HepG2 (cell line): ENCODE data around the gene PPP1R9B. TPM values are rescaled to one million over a fixed set of nuclear protein-coding genes. Genes with fewer than 3 reads are reported as not detected.

Source experiments
- ATAC-seq: fragments of 200-7000 bp; cut with Tn5 transposase; 3 replicates; pipeline ENCODE4 v1.9.1; 2020; ENCODE audit warnings: mild to moderate bottlenecking, moderate library complexity
- BruUV-seq: library from RNA; stranded (reverse); fragments of 400-500 nt; replicated peaks from 2 replicates; lab custom pipeline; 2021; lab: Mats Ljungman, UMichigan
- CTCF ChIA-PET: fragments of 300-600 bp; formaldehyde crosslinking; extraction: SDS; loops from one replicate; lab custom pipeline; 2021; ENCODE audit warnings: low total read pairs, inconsistent platforms, low intra/inter-chr PET ratio; lab: Yijun Ruan, JAX
- POLR2A ChIA-PET: fragments of 350-600 bp; sonication (Branson Sonifier 250); formaldehyde crosslinking; loops from one replicate; lab custom pipeline; 2020; ENCODE audit warnings: antibody characterized with exemption, inconsistent platforms; lab: Yijun Ruan, JAX
- DNase-seq: peaks from one replicate; pipeline ENCODE4 v3.0.0-alpha.2; 2015; ENCODE audit warnings: low spot score
- FAIRE-seq: peaks from 3 replicates; lab custom pipeline; 2011; peaks lifted over from hg19 to GRCh38; lab: Jason Lieb, UNC
- H2AFZ ChIP-seq: one replicate; pipeline ENCODE4 v1.6.1; 2011; ENCODE audit warnings: low read length, inconsistent platforms
- H3K27ac ChIP-seq: fragments of 300-600 bp; 3 replicates; pipeline ENCODE4 v1.8.0; 2011; ENCODE audit warnings: mixed run types, mild to moderate bottlenecking, mixed read lengths, low read length, inconsistent platforms; ENCODE audit not compliant: insufficient read depth; ENCODE audit errors: extremely low read length
- H3K27me3 ChIP-seq, 2 experiments: fragments of 200-600 bp in 1 of 2; 2 replicates in 1 of 2; 3 replicates in 1 of 2; pipeline versions ENCODE4 v1.6.0 to v1.8.0; 2011; ENCODE audit warnings: low read length in 2 of 2, mild to moderate bottlenecking in 2 of 2, moderate library complexity in 2 of 2, inconsistent platforms in 1 of 2; ENCODE audit not compliant: insufficient read depth in 2 of 2, control insufficient read depth in 1 of 2
- H3K36me3 ChIP-seq, 2 experiments: fragments of 200-600 bp in 1 of 2; replicated peaks in 1 of 2; 2 replicates in 1 of 2; 3 replicates in 1 of 2; pipeline versions ENCODE4 v1.5.1 to v1.8.0; 2011; ENCODE audit warnings: low read length in 2 of 2, inconsistent platforms in 1 of 2; ENCODE audit not compliant: insufficient read depth in 2 of 2, control insufficient read depth in 1 of 2
- H3K4me1 ChIP-seq: 2 replicates; pipeline ENCODE4 v1.5.1; 2012; ENCODE audit warnings: low read length, inconsistent platforms; ENCODE audit not compliant: insufficient read depth
- H3K4me2 ChIP-seq: 2 replicates; pipeline ENCODE4 v1.6.0; 2011; ENCODE audit warnings: low read depth, low read length, inconsistent platforms
- H3K4me3 ChIP-seq, 3 experiments: fragments of 200-600 bp in 1 of 3; sonication (generic), shearing (Covaris generic) in 1 of 3; replicated peaks in 1 of 3; 2 replicates each; pipeline ENCODE4 v1.5.1; 2011 to 2016; ENCODE audit warnings: low read length in 3 of 3, inconsistent platforms in 2 of 3, low read depth in 2 of 3, mild to moderate bottlenecking in 2 of 3, control low read depth in 1 of 3, mixed read lengths in 1 of 3; ENCODE audit not compliant: insufficient read depth in 1 of 3
- H3K79me2 ChIP-seq: one replicate; pipeline ENCODE4 v1.6.1; 2011; ENCODE audit warnings: low read length, inconsistent platforms; ENCODE audit not compliant: insufficient read depth
- H3K9ac ChIP-seq: 2 replicates; pipeline ENCODE4 v1.6.0; 2011; ENCODE audit warnings: mild to moderate bottlenecking, low read depth, low read length, inconsistent platforms; ENCODE audit not compliant: insufficient read depth
- H3K9me3 ChIP-seq: 2 replicates; pipeline ENCODE4 v1.5.1; 2012; ENCODE audit warnings: mild to moderate bottlenecking, low read length
- H4K20me1 ChIP-seq: 2 replicates; pipeline ENCODE4 v1.6.0; 2011; ENCODE audit warnings: inconsistent platforms, mild to moderate bottlenecking, low read length, moderate library complexity; ENCODE audit not compliant: insufficient read depth
- TCF7L2 ChIP-seq: IDR thresholded peaks from 2 replicates; pipeline ENCODE4 v1.6.1; 2011; ENCODE audit warnings: mild to moderate bottlenecking, low read depth, low read length, moderate library complexity
- ZNF205 ChIP-seq: IDR thresholded peaks from 2 replicates; pipeline ENCODE4 v1.6.1; 2018; ENCODE audit warnings: missing biosample characterization, missing genetic modification reagents
- ZNF230 ChIP-seq: sonication (generic); formaldehyde crosslinking; IDR thresholded peaks from 2 replicates; pipeline ENCODE4 v1.4.0; 2020; ENCODE audit warnings: mild to moderate bottlenecking, missing genetic modification reagents
- ZNF335 ChIP-seq: sonication (generic); formaldehyde crosslinking; IDR thresholded peaks from 2 replicates; pipeline ENCODE4 v1.4.0; 2020; ENCODE audit warnings: missing genetic modification reagents
- ZNF768 ChIP-seq: sonication (generic); formaldehyde crosslinking; IDR thresholded peaks from 2 replicates; pipeline ENCODE4 v1.4.0; 2020; ENCODE audit warnings: missing genetic modification reagents
- WGBS: methylation state at CpG from one replicate; pipeline ENCODE4 v1.1.6; 2017; ENCODE audit warnings: low lambda C conversion rate; 5-methylcytosine and 5-hydroxymethylcytosine counted together
- in situ Hi-C: cut with HindIII; loops from 2 replicates; pipeline ENCODE4 v1.10.0; 2017; ENCODE audit warnings: low pct_unique_long_range_greater_than_20kb; ENCODE audit not compliant: extremely low pct_ligation_motif_present
- intact Hi-C: fragments of 100-400 bp; cut with micrococcal nuclease; formaldehyde crosslinking; loops from one replicate; pipeline ENCODE4 v1.10.0; 2022; ENCODE audit not compliant: unreplicated experiment
- polyA plus RNA-seq, 8 experiments: library from polyadenylated mRNA; depleted of rRNA in 3 of 8; stranded (reverse) in 7 of 8; unstranded in 1 of 8; fragments of >200 nt; fragmentation: Illumina TruSeq in 4 of 8; extraction: Trizol in 4 of 8; gene quantifications; 2 replicates each; pipeline versions ENCODE4 v1.2.1 to v1.2.3, GENCODE V29; 2011 to 2016; ENCODE audit warnings: low read depth in 4 of 8, missing spikeins in 1 of 8, mixed read lengths in 1 of 8; ENCODE audit not compliant: insufficient read depth in 1 of 8
- total RNA-seq, 5 experiments: library from RNA; depleted of rRNA; stranded (reverse); fragments of >200 nt; fragmentation: Illumina TruSeq; extraction: Trizol; gene quantifications; 2 replicates each; pipeline ENCODE4 v1.2.3, GENCODE V29; 2016; ENCODE audit warnings: low read depth in 1 of 5

PPP1R9B gene
- total and polyA plus RNA-seq, 2 of the 13 experiments (the other 11 are each of a cell fraction or from before 2014, with no cell fraction given): 9.4 to 15.8 TPM

DNA sequence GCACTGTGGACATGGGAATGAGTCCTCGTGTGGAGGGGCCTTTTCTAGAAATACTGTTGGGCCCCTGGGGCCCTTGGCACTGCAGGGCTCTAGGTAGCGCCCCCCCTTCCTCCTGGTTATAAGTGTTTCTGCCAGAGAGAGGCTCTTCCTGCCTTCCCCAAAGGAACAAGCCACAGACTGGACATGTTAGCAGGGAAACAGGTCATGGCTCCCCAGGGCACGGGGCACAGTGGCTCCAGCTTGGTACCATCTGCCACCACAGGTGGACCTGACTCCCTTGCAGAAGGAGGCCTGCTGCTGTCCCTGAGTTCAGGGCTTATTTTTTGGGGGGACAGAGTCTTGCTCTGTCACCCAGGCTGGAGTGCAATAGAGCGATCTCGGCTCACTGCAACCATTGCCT is 46.5 kb downstream of the PPP1R9B start:
- in situ Hi-C loops: no loop called here
- no peak overlapping the region for H3K4me3 ChIP-seq
- H3K27ac ChIP-seq: no peak overlapping the region
- no peaks in the 10 kb centered on the region for H3K79me2 ChIP-seq
- FAIRE-seq: no peak
- no peak for DNase-seq
- no peak for TF ChIP-seq ZNF230 (CRISPR knock-in tag)
- no peak for TF ChIP-seq TCF7L2
- ChIA-PET POLR2A (no interaction called here), CTCF (no interaction called here)
- H3K9me3 ChIP-seq: no peaks in the 10 kb centered on the region
- no TSS peak for BruUV-seq
- no peak for ATAC-seq
- WGBS: 97% methylated on average over 5 of the region's 5 CpGs
- no peaks in the 10 kb centered on the region; a peak in 1 of 5 replicates for H3K36me3 ChIP-seq
- H3K4me1 ChIP-seq: peaks cover 54% of the 10 kb centered on the region
- no peaks in the 10 kb centered on the region for H4K20me1 ChIP-seq
- H3K4me2 ChIP-seq: no peak overlapping the region
- no peak overlapping the region for H2AFZ ChIP-seq
- no peaks in the 10 kb centered on the region for H3K27me3 ChIP-seq
- H3K9ac ChIP-seq: no peak overlapping the region
- intact Hi-C loops: no loop called here

DNA sequence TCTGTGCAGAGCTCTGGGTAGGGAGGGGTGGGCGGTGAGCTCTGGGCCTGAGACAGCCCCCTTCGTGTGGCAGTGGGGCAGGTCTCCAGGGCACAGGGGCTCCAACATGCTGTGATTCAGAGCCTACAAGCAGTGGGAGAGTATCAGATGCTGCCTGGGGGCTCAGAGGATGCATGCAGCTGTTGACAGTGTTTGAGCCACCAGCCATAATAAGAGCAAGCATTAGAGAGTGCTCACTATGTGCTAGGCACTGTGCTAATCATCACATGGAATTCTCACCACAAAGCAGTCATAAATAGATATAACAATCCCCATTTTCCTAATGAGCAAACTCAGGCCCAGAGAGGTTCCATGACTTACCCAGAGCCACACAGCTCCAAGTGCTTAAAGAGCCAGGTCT is 47.2 kb downstream of the PPP1R9B start:
- Histone ChIP-seq H3K27ac (no peak overlapping the region), H3K9ac (no peak overlapping the region), H3K27me3 (no peaks in the 10 kb centered on the region), H3K4me3 (no peak overlapping the region)
- DNase-seq: no peak
- ChIA-PET POLR2A (interaction anchor here (2.9 kb wide), 1 partner anchor 9 kb away, joined by 32 read pairs; no protein-coding TSS in a partner anchor), CTCF (no interaction called here)
- BruUV-seq: no TSS peak
- peak; percentile 70 for TF ChIP-seq ZNF768
- TF ChIP-seq ZNF205 (CRISPR knock-in tag): peak; percentile 84
- no peak for TF ChIP-seq ZNF335 (CRISPR knock-in tag)
- TF ChIP-seq, all 625 proteins: peak for 2
- Histone ChIP-seq H3K9me3 (no peaks in the 10 kb centered on the region), H3K79me2 (no peaks in the 10 kb centered on the region), H2AFZ (no peak overlapping the region), H3K36me3 (no peaks in the 10 kb centered on the region; a peak in 1 of 5 replicates), H3K4me1 (peaks cover 47% of the 10 kb centered on the region), H3K4me2 (no peak overlapping the region), H4K20me1 (no peaks in the 10 kb centered on the region)
- FAIRE-seq (no peak), ATAC-seq (no peak)
- WGBS: 100% methylated on average over 1 of the region's 2 CpGs
- intact Hi-C loops (no loop called here), in situ Hi-C loops (no loop called here)
